HCT116 (cell line): ENCODE data around the gene SGSM2. TPM values are rescaled to one million over a fixed set of nuclear protein-coding genes. Genes with fewer than 3 reads are reported as not detected.

Source experiments
- ATAC-seq: fragments of 200-7000 bp; cut with Tn5 transposase; 2 replicates; pipeline ENCODE4 v1.9.1; 2020; ENCODE audit warnings: mild to moderate bottlenecking, moderate library complexity
- BruUV-seq: library from RNA; stranded (reverse); fragments of 400-500 nt; replicated peaks from 2 replicates; lab custom pipeline; 2021; lab: Mats Ljungman, UMichigan
- CTCF ChIA-PET: fragments of 300-600 bp; sonication (Branson Sonifier 250); formaldehyde crosslinking; loops from one replicate; lab custom pipeline; 2021; ENCODE audit warnings: antibody characterized with exemption; lab: Charles Lee
- POLR2A ChIA-PET: fragments of 300-600, 350-600 bp; sonication (Branson Sonifier 250); formaldehyde crosslinking; loops from one replicate; lab custom pipeline; 2021; ENCODE audit warnings: antibody characterized with exemption; lab: Charles Lee
- RAD21 ChIA-PET, 2 experiments: fragments of 300-600 bp; sonication (Branson Sonifier 250); formaldehyde crosslinking; loops; one replicate each; lab custom pipeline; 2023; ENCODE audit warnings: low total read pairs in 2 of 2; ENCODE audit not compliant: uncharacterized antibody in 2 of 2, unreplicated experiment in 2 of 2, low non-redundant PET in 1 of 2; lab: Charles Lee
- DNase-seq: peaks from one replicate; pipeline ENCODE4 v3.0.0-alpha.2; 2010; ENCODE audit warnings: low read depth, low spot score
- H2AFZ ChIP-seq: fragments of 200-600 bp; shearing (Covaris generic), sonication (generic); 2 replicates; pipeline ENCODE4 v1.6.1; 2017; ENCODE audit warnings: low read depth, mixed run types, mixed read lengths, antibody characterized with exemption, low read length; ENCODE audit not compliant: poor library complexity, severe bottlenecking
- H3K27ac ChIP-seq: 2 replicates; pipeline ENCODE4 v1.5.1; 2012; ENCODE audit warnings: low read depth, low read length
- H3K27me3 ChIP-seq: fragments of 200-600 bp; sonication (generic); 2 replicates; pipeline ENCODE4 v1.6.1; 2016; ENCODE audit warnings: mixed run types, low read length, mixed read lengths; ENCODE audit not compliant: insufficient read depth
- H3K36me3 ChIP-seq, 2 experiments: fragments of 200-500 bp in 1 of 2; fragments of 200-600 bp in 1 of 2; sonication (Bioruptor generic) in 1 of 2; sonication (generic) in 1 of 2; 2 replicates each; pipeline versions ENCODE4 v1.5.1 to v1.6.1; 2014 to 2016; ENCODE audit warnings: low read length in 2 of 2, inconsistent platforms in 1 of 2, mixed read lengths in 1 of 2, mixed run types in 1 of 2; ENCODE audit not compliant: insufficient read depth in 2 of 2, control insufficient read depth in 1 of 2
- H3K4me1 ChIP-seq, 2 experiments: fragments of 200-600 bp in 1 of 2; sonication (generic) in 1 of 2; 2 replicates each; pipeline versions ENCODE4 v1.5.1 to v1.6.1; 2012 to 2017; ENCODE audit warnings: low read length in 2 of 2, inconsistent platforms in 1 of 2, mild to moderate bottlenecking in 1 of 2, mixed read lengths in 1 of 2, mixed run types in 1 of 2, moderate library complexity in 1 of 2; ENCODE audit not compliant: insufficient read depth in 2 of 2, control insufficient read depth in 1 of 2
- H3K4me2 ChIP-seq: fragments of 200-600 bp; sonication (generic); 2 replicates; pipeline ENCODE4 v1.6.1; 2017; ENCODE audit warnings: mixed run types, low read length, mixed read lengths
- H3K4me3 ChIP-seq, 2 experiments: fragments of 200-600 bp in 1 of 2; sonication (generic) in 1 of 2; replicated peaks in 1 of 2; 2 replicates each; pipeline ENCODE4 v1.5.1; 2011 to 2016; ENCODE audit warnings: low read length in 2 of 2, control low read depth in 1 of 2, low read depth in 1 of 2, mild to moderate bottlenecking in 1 of 2, mixed read lengths in 1 of 2, mixed run types in 1 of 2
- H3K79me2 ChIP-seq: fragments of 200-600 bp; sonication (generic); 2 replicates; pipeline ENCODE4 v1.6.1; 2017; ENCODE audit warnings: mild to moderate bottlenecking, mixed run types, low read length, moderate library complexity, mixed read lengths; ENCODE audit not compliant: insufficient read depth
- H3K9ac ChIP-seq: fragments of 200-600 bp; sonication (generic); 2 replicates; pipeline ENCODE4 v1.6.1; 2016; ENCODE audit warnings: low read length, mixed read lengths
- H3K9me2 ChIP-seq: fragments of 200-600 bp; sonication (generic), shearing (Covaris generic); 2 replicates; pipeline ENCODE4 v1.6.1; 2017; ENCODE audit warnings: mixed run types, mild to moderate bottlenecking, moderate library complexity; ENCODE audit not compliant: insufficient read depth
- H3K9me3 ChIP-seq, 2 experiments: fragments of 200-500 bp in 1 of 2; fragments of 200-600 bp in 1 of 2; sonication (Bioruptor generic) in 1 of 2; sonication (generic) in 1 of 2; 2 replicates each; pipeline ENCODE4 v1.6.1; 2014 to 2017; ENCODE audit warnings: low read length in 2 of 2, mixed read lengths in 2 of 2, inconsistent platforms in 1 of 2, low read depth in 1 of 2, mild to moderate bottlenecking in 1 of 2, mixed run types in 1 of 2, moderate library complexity in 1 of 2; ENCODE audit not compliant: control insufficient read depth in 1 of 2, insufficient read depth in 1 of 2
- H4K20me1 ChIP-seq: fragments of 200-600 bp; sonication (generic), shearing (Covaris generic); 2 replicates; pipeline ENCODE4 v1.6.1; 2017; ENCODE audit warnings: mixed run types, mild to moderate bottlenecking, moderate library complexity; ENCODE audit not compliant: insufficient read depth
- ATF3 ChIP-seq: IDR thresholded peaks from 2 replicates; pipeline ENCODE4 v1.6.1; 2012
- CBX3 ChIP-seq: IDR thresholded peaks from 2 replicates; pipeline ENCODE4 v1.6.1; 2012; ENCODE audit warnings: low read depth
- CEBPB ChIP-seq: IDR thresholded peaks from 2 replicates; pipeline ENCODE4 v1.6.1; 2012; ENCODE audit warnings: low read depth
- FOSL1 ChIP-seq: IDR thresholded peaks from 2 replicates; pipeline ENCODE4 v1.6.1; 2012; ENCODE audit warnings: low read depth
- JUND ChIP-seq: IDR thresholded peaks from 2 replicates; pipeline ENCODE4 v1.6.1; 2012
- MAX ChIP-seq: IDR thresholded peaks from 2 replicates; pipeline ENCODE4 v1.6.1; 2012
- POLR2AphosphoS5 ChIP-seq: IDR thresholded peaks from 2 replicates; pipeline ENCODE4 v1.6.1; 2011; ENCODE audit warnings: mild to moderate bottlenecking, low read depth, low read length, moderate library complexity
- SIN3A ChIP-seq: IDR thresholded peaks from 2 replicates; pipeline ENCODE4 v1.6.1; 2012; ENCODE audit warnings: low read depth
- SP1 ChIP-seq: IDR thresholded peaks from 2 replicates; pipeline ENCODE4 v1.6.1; 2012; ENCODE audit warnings: low read depth
- SRF ChIP-seq: IDR thresholded peaks from 2 replicates; pipeline ENCODE4 v1.6.1; 2012; ENCODE audit warnings: low read depth
- YY1 ChIP-seq: IDR thresholded peaks from 2 replicates; pipeline ENCODE4 v1.6.1; 2011; ENCODE audit warnings: low read length, low read depth, moderate library complexity, mild to moderate bottlenecking; ENCODE audit not compliant: insufficient replicate concordance; ENCODE audit errors: extremely low read depth
- ZNF274 ChIP-seq: fragments of 200-500 bp; sonication (Bioruptor generic); IDR thresholded peaks from 2 replicates; pipeline ENCODE4 v1.6.1; 2014; ENCODE audit warnings: mild to moderate bottlenecking, low read depth, low read length, inconsistent platforms
- intact Hi-C: fragments of 100-400 bp; cut with micrococcal nuclease; formaldehyde crosslinking; loops from 2 replicates; pipeline ENCODE4 v1.10.0; 2022
- total RNA-seq: library from RNA; stranded (reverse); gene quantifications from one replicate; pipeline ENCODE4 v1.2.1, GENCODE V29; 2021; ENCODE audit not compliant: unreplicated experiment
- TF ChIP-seq, protein P1 (sequence below), 3 experiments: fragments of 200-600 bp in 1 of 3; sonication (generic) in 1 of 3; IDR thresholded peaks in 2 of 3; conservative IDR thresholded peaks in 1 of 3; 2 replicates each; pipeline ENCODE4 v1.5.1; 2012 to 2017; ENCODE audit warnings: low read depth in 2 of 3, low read length in 2 of 3, antibody characterized with exemption in 1 of 3, borderline replicate concordance in 1 of 3, control low read depth in 1 of 3, mild to moderate bottlenecking in 1 of 3, mixed read lengths in 1 of 3, mixed run types in 1 of 3, moderate library complexity in 1 of 3; ENCODE audit not compliant: insufficient read depth in 1 of 3

The SGSM2 gene
- total RNA-seq, 1 experiment from 2014 or later, result 68.1 TPM

DNA sequence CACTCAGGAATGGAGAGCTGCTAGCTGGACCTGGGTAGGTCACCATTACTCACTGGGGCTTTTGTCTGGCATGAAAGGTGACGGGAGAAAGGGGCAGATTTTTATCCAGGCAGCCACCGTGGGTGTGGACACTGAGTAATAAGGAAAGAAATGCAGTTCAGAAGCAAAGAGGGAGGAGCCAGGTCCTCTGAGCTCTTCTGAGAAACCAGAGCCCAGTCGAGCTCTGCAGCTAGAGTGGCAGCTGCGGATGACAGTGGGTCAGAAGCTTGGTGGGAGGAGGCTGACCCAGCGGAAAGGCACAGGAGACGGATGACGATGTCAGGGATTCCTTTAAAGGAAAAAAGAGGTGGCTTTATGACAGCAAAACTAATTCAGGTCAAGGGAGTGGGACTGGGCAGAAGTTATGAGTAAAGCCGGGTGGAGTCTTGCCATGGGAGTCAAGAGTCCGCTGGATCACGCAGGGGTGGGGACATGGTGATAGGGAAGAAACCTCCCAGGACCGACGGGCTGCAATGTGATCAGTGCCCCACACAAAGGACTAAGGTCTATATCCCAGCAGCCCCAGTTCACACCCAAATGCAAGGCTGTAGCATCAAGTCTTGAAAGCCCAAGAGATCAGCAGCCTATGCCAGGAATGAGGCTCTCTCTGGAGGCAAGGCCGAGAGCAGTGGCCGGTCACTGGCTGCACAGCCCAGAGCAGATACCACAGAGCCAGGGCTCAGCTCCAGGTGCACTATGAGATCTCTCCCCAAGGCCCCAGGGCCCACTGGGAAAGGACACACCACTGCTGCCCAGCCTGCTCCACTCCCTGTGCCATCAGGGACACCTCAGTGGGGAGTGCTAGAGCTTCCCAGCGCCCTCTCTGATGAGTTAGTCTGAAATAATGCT, 69.8 kb downstream of the SGSM2 start:
- no peak overlapping the region for H2AFZ ChIP-seq
- TSS peak; percentile 49 for BruUV-seq
- peak overlapping the region; percentile 7 to 43 for H3K4me3 ChIP-seq

More for the DNA sequence above, 69.8 kb downstream of the SGSM2 start:
- H3K27me3 ChIP-seq, result no peaks in the 10 kb centered on the region
- CTCF ChIA-PET, result interaction anchor here (1.0 to 3.1 kb wide), 5 partner anchors 9 to 349 kb away, joined by 3 to 38 read pairs (median 3); no protein-coding TSS in a partner anchor
- H3K4me1 ChIP-seq, result peaks cover 43 to 56% of the 10 kb centered on the region in 2 experiments
- DNase-seq (peak; percentile 90), ATAC-seq (peak; percentile 89)
- POLR2A ChIA-PET, result interaction anchor here (1.1 to 2.3 kb wide), 8 partner anchors 9 to 316 kb away, joined by 3 to 12 read pairs (median 4); partner anchors contain the start of gene TSR1
- RAD21 ChIA-PET, result interaction anchor here (0.9 to 1.6 kb wide), 4 partner anchors 9 to 25 kb away, joined by 4 to 6 read pairs (median 5); no protein-coding TSS in a partner anchor
- no peaks in the 10 kb centered on the region for H3K9me3 ChIP-seq
- peak overlapping the region; percentile 86 for H3K27ac ChIP-seq
- peak overlapping the region; percentile 71 for H3K9ac ChIP-seq
- no peaks in the 10 kb centered on the region for H3K9me2 ChIP-seq
- TF ChIP-seq POLR2AphosphoS5, result peak; percentile 68
- TF ChIP-seq YY1, result peak; percentile 46
- peak; percentile 73 for TF ChIP-seq MAX
- TF ChIP-seq ATF3, result no peak
- TF ChIP-seq ZNF274, result no peak
- 0 out of 2 replicates have a peak, but pooled peaks have one; percentile 54 for TF ChIP-seq SIN3A
- peak; percentile 77 for TF ChIP-seq SP1
- TF ChIP-seq FOSL1, result peak; percentile 61
- TF ChIP-seq CBX3, result peak; percentile 62; the same call in 1 of the 2 replicates
- no peak for TF ChIP-seq CEBPB
- TF ChIP-seq, protein P1, sequence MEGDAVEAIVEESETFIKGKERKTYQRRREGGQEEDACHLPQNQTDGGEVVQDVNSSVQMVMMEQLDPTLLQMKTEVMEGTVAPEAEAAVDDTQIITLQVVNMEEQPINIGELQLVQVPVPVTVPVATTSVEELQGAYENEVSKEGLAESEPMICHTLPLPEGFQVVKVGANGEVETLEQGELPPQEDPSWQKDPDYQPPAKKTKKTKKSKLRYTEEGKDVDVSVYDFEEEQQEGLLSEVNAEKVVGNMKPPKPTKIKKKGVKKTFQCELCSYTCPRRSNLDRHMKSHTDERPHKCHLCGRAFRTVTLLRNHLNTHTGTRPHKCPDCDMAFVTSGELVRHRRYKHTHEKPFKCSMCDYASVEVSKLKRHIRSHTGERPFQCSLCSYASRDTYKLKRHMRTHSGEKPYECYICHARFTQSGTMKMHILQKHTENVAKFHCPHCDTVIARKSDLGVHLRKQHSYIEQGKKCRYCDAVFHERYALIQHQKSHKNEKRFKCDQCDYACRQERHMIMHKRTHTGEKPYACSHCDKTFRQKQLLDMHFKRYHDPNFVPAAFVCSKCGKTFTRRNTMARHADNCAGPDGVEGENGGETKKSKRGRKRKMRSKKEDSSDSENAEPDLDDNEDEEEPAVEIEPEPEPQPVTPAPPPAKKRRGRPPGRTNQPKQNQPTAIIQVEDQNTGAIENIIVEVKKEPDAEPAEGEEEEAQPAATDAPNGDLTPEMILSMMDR (IDR thresholded peaks at IDR 0.05 in 2 of 3, conservative IDR thresholded peaks at IDR 0.05 in 1 of 3; ENCODE audit: borderline replicate concordance in 1 of 3, insufficient read depth in 1 of 3, low read depth in 2 of 3, low read length in 2 of 3), result no peak
- peak; percentile 87 for TF ChIP-seq SRF
- TF ChIP-seq JUND, result peak; percentile 61
- H4K20me1 ChIP-seq, result no peaks in the 10 kb centered on the region
- H3K36me3 ChIP-seq, result no peaks in the 10 kb centered on the region
- no peaks in the 10 kb centered on the region for H3K79me2 ChIP-seq
- intact Hi-C loops, result loop anchor here (5.0 to 10.0 kb wide), 2 partner anchors 70 to 692 kb away; partner anchors contain the start of genes SGSM2, TLCD2 and TSR1
- peak overlapping the region; percentile 80 for H3K4me2 ChIP-seq
